Urinary bladder (tissue), 4 donors: ENCODE measurements around the gene KRT80. TPM values are rescaled to one million over a fixed set of nuclear protein-coding genes. Genes with fewer than 3 reads are reported as not detected.

Source experiments
- DNase-seq: peaks from one replicate; pipeline ENCODE4 v3.0.0-alpha.2; 2015; ENCODE audit errors: extremely low spot score
- H3K27ac ChIP-seq: one replicate; pipeline ENCODE4 v1.5.1; 2013; ENCODE audit warnings: low read depth, mild to moderate bottlenecking, moderate library complexity
- H3K36me3 ChIP-seq: one replicate; pipeline ENCODE4 v1.6.1; 2013; ENCODE audit warnings: mild to moderate bottlenecking, moderate library complexity; ENCODE audit not compliant: insufficient read depth
- H3K4me1 ChIP-seq: one replicate; pipeline ENCODE4 v1.6.1; 2013; ENCODE audit warnings: mild to moderate bottlenecking, moderate library complexity; ENCODE audit not compliant: insufficient read depth
- H3K4me3 ChIP-seq: one replicate; pipeline ENCODE4 v1.5.1; 2013; ENCODE audit warnings: low read depth, low read length
- WGBS: extraction: QIAGEN DNeasy Blood & Tissue Kit; methylation state at CpG from one replicate; pipeline ENCODE4 v1.1.7; 2013; 5-methylcytosine and 5-hydroxymethylcytosine counted together
- polyA plus RNA-seq: library from polyadenylated mRNA; stranded (reverse); fragments of 200-250 nt; gene quantifications from one replicate; pipeline ENCODE4 v1.2.3, GENCODE V29; 2013
- total RNA-seq: library from RNA; depleted of rRNA; stranded (reverse); fragments of >200 nt; gene quantifications from one replicate; pipeline ENCODE4 v1.2.3, GENCODE V29; 2014
- donor health status: healthy with polysubstance abuse.
- donor health status: healthy.

The KRT80 gene
- total and polyA plus RNA-seq, 2 donors = 1.7 to 3.0 TPM

- Histone ChIP-seq H3K27ac (no peak overlapping the region), H3K4me1 (no peaks in the 10 kb centered on the region), H3K36me3 (no peaks in the 10 kb centered on the region), H3K4me3 (no peak overlapping the region)
- 90% methylated on average over 13 of the region's 13 CpGs for WGBS
- DNase-seq = no peak
Observed at GRCh38 chr12:52139147-52139546, 52.7 kb downstream of the KRT80 start.

GRCh38 chr12:52137746-52138145 is 54.1 kb downstream of the KRT80 start:
- WGBS = 78% methylated on average over 5 of the region's 5 CpGs
- H3K36me3 ChIP-seq = no peaks in the 10 kb centered on the region
- no peaks in the 10 kb centered on the region for H3K4me1 ChIP-seq
- H3K4me3 ChIP-seq = no peak overlapping the region
- H3K27ac ChIP-seq = no peak overlapping the region
- no peak for DNase-seq

DNA sequence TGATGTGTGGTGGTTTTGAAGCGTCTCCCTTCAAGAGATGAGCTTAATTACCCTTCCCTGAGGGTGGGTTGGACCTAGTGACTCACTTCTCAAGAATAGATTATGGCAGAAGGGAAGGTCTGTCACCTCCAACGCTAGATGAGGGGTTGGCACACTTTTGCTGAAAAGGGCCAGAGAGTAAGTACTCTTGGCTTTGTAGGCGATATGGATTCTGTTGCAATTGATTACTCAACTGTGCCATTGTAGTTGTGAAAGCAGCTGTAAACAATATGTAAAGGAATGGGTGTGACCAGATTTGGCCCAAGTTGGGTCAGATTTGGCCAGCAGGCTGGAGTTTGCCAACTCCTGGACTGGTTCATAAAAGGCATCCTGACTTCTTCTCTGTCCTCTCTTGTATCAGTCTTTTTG is 59.1 kb downstream of the KRT80 start:
- no peak overlapping the region for H3K27ac ChIP-seq
- H3K4me3 ChIP-seq = no peak overlapping the region
- H3K36me3 ChIP-seq = no peaks in the 10 kb centered on the region
- no peaks in the 10 kb centered on the region for H3K4me1 ChIP-seq
- WGBS = 77% methylated on average over 3 of the region's 3 CpGs
- no peak for DNase-seq

- Histone ChIP-seq H3K36me3 (no peaks in the 10 kb centered on the region), H3K4me3 (no peak overlapping the region), H3K27ac (no peak overlapping the region), H3K4me1 (no peaks in the 10 kb centered on the region)
- WGBS = 70% methylated on average over 5 of the region's 5 CpGs
- no peak for DNase-seq
Observed at GRCh38 chr12:52130711-52131110, 61.1 kb downstream of the KRT80 start.

DNA sequence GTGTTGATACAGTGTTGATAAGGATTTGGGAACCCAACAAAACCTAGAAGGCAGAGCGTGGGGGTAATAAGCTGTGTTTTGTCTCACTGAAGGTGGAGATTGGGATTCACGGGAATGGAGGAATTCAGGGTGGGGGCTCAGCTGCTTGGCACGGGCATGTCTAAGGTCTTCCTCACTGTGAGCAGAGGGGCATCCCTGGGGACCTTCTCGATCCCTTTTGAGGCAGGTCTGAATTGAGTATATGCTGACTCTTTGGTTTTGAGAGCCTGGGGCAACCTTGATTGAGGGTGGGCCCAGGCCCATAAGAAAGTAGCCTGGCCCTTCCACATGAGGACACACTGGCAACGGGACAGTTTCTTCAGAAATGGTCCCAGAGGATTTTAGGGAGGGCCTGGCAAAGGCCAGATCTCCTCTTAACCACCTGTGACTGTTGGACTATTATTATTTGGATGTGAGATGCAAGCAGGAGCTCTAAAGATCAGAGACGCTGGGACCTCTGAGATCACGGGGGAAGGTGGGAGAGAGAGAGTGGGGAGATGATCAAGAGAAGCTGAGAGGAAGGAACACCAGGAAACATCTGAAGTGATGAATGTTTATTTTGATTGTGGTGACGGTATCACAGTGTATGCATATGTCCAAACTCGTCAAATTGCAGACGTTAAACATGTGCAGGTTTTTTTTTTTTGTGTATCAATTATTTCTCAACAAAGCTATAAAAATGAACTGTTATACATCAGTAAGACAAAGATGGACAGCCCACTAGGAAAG is 63.9 kb downstream of the KRT80 start:
- 72% methylated on average over 10 of the region's 10 CpGs for WGBS
- DNase-seq = no peak

GRCh38 chr12:52126605-52127578 is 64.9 kb downstream of the KRT80 start:
- Histone ChIP-seq H3K27ac (no peak overlapping the region), H3K4me1 (no peaks in the 10 kb centered on the region), H3K4me3 (no peak overlapping the region), H3K36me3 (no peaks in the 10 kb centered on the region)
- WGBS = 50% methylated on average over 21 of the region's 21 CpGs
- no peak for DNase-seq

More for the DNA sequence above, 63.9 kb downstream of the KRT80 start:
- Histone ChIP-seq H3K36me3 (no peaks in the 10 kb centered on the region), H3K27ac (no peak overlapping the region), H3K4me1 (no peaks in the 10 kb centered on the region), H3K4me3 (no peak overlapping the region)

GRCh38 chr12:52126050-52126604 is 65.7 kb downstream of the KRT80 start:
- 71% methylated on average over 2 of the region's 2 CpGs for WGBS
- Histone ChIP-seq H3K36me3 (no peaks in the 10 kb centered on the region), H3K27ac (no peak overlapping the region), H3K4me1 (no peaks in the 10 kb centered on the region), H3K4me3 (no peak overlapping the region)
- no peak for DNase-seq

DNA sequence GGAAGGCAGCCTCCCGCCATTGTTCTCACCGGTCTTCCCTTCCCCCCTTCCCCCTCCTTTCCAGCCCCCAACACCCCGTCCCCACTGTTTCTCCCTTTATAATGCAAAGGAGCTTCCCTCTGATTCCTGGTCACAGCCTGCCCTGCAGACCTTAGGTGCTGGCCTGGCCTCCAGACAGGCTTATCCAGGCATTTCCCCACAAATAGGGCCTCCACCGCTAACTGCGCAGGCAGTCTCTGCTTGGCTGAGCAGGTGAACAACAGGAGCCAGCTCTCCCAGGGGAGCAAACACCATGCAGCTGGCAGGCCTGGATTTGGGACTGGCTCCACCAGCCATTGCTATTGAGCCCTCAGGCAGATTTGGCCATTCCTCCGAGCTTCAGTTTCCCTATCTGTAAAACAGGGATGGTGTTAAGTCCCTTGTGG is 66.3 kb downstream of the KRT80 start:
- no peaks in the 10 kb centered on the region for H3K36me3 ChIP-seq

DNA sequence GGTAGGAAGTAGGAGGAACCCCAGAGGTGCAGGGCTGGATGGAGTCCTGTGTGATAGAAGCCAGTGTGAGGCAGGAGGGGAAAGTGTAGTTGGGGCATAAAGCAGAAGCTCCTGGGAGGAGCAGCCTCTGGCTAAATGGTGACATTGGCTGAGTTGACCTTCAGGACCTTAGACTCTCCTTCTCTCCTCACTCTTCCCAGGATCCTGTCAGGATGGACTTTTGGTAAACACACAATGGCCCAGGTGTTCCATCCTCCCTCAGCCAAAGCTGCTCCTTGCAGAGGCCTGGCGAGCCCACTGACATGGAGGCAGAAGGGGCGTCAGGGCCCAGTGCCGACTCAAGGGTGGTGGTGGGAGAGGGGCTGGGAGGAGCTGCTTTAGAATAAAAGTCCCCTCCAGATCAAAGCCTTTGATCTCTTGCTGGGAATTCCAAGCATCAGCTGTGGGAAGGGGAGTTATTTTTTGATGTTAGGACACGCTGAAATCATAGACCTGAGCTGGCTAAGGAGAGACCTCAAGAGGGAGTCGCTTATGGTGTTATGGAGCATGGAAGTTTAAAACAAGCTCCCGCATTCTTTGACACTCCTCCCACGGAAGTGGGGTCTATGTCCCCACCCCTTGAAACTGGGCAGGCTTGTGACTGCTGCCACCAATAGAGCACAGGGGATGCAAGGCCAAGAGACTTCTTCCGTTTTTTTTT is 68.2 kb downstream of the KRT80 start:
- no peaks in the 10 kb centered on the region for H3K36me3 ChIP-seq
- 79% methylated on average over 8 of the region's 8 CpGs for WGBS
- H3K4me1 ChIP-seq = no peaks in the 10 kb centered on the region
- no peak overlapping the region for H3K27ac ChIP-seq
- no peak for DNase-seq
- no peak overlapping the region for H3K4me3 ChIP-seq

More for the DNA sequence above, 66.3 kb downstream of the KRT80 start:
- Histone ChIP-seq H3K4me1 (no peaks in the 10 kb centered on the region), H3K27ac (no peak overlapping the region), H3K4me3 (no peak overlapping the region)
- no peak for DNase-seq
- 85% methylated on average over 6 of the region's 6 CpGs for WGBS

- no peaks in the 10 kb centered on the region for H3K4me1 ChIP-seq
- no peak overlapping the region for H3K4me3 ChIP-seq
- WGBS = 90% methylated on average over 7 of the region's 7 CpGs
- H3K27ac ChIP-seq = no peak overlapping the region
- no peak for DNase-seq
- H3K36me3 ChIP-seq = no peaks in the 10 kb centered on the region
Observed at GRCh38 chr12:52122904-52123303, 68.9 kb downstream of the KRT80 start.

- no peaks in the 10 kb centered on the region for H3K36me3 ChIP-seq
- H3K4me3 ChIP-seq = no peak overlapping the region
- WGBS = 83% methylated on average over 4 of the region's 4 CpGs
- H3K4me1 ChIP-seq = no peaks in the 10 kb centered on the region
- no peak for DNase-seq
- H3K27ac ChIP-seq = no peak overlapping the region
Observed at GRCh38 chr12:52122540-52122871, 69.3 kb downstream of the KRT80 start.

- DNase-seq = no peak
- no peak overlapping the region for H3K27ac ChIP-seq
- 19% methylated on average over 18 of the region's 18 CpGs for WGBS
Observed at GRCh38 chr12:52121824-52122539, 69.8 kb downstream of the KRT80 start.

More at GRCh38 chr12:52121824-52122539, 69.8 kb downstream of the KRT80 start:
- Histone ChIP-seq H3K4me3 (no peak overlapping the region), H3K36me3 (no peaks in the 10 kb centered on the region), H3K4me1 (no peaks in the 10 kb centered on the region)
